Esophagus squamous epithelium (tissue), 4 donors: ENCODE measurements around the gene EMC8.

Experiments
- CTCF ChIP-seq, 6 experiments: fragments of 450-650 bp in 4 of 6; fragments of 200-600 bp in 2 of 6; sonication (generic) in 2 of 6; IDR thresholded peaks; one replicate each; pipeline ENCODE4 v1.5.1; 2016 to 2019; ENCODE audit warnings: antibody characterized with exemption in 6 of 6, mild to moderate bottlenecking in 4 of 6, moderate library complexity in 4 of 6
- POLR2A ChIP-seq, 4 donors: fragments of 450-650 bp; IDR thresholded peaks; one replicate each; pipeline ENCODE4 v1.6.1; 2017; ENCODE audit warnings: antibody characterized with exemption in 4 of 4, mild to moderate bottlenecking in 4 of 4, moderate library complexity in 3 of 4

- TF ChIP-seq CTCF (IDR thresholded peaks at IDR 0.05) (no peak), POLR2A (IDR thresholded peaks at IDR 0.05) (no peak)
These were observed 951 bp upstream of the EMC8 start for GRCh38 chr16:85800321-85800669.
